ENCODE measurements around the gene STARD4. TPM values are rescaled to one million over a fixed set of nuclear protein-coding genes. Genes with fewer than 3 reads are reported as not detected.

STARD4 gene
- total RNA-seq, 2 experiments from 2014 or later, result 14.9 to 15.2 TPM

DNA sequence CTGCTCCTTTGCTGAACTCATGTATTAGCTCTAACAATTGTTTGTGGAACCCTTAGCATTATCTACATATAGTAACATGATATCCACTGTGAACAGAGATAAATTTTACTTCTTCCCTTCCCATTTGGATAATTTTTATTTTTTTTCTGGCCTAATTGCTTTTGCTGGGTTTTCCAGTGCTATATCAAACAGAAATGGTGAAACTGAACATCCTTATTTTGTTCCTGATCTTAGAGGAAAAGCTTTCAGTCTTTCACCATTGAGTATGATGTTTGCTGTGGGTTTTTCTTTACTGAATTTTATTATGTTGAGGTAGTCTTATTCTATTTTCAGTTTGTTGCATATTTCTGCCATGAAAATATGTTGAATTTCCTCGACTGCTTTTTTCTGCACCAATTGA is 44.8 kb upstream of the STARD4 start:
- no peaks in the 10 kb centered on the region for H3K36me3 Mint-ChIP-seq (ENCODE audit: low read depth)
- H3K9me3 Mint-ChIP-seq, result peaks cover 7% of the 10 kb centered on the region
- peaks cover 4% of the 10 kb centered on the region for H3K27me3 Mint-ChIP-seq
- Histone ChIP-seq H3K27ac (ENCODE audit: low read depth in 1 of 2, low read length in 2 of 2) (no peak overlapping the region), H3K4me3 (ENCODE audit: low read length) (no peak overlapping the region), H3K4me1 (ENCODE audit: insufficient read depth, low read length) (no peaks in the 10 kb centered on the region), H3K27me3 (ENCODE audit: control insufficient read depth in 1 of 2, insufficient read depth in 2 of 2, low read length in 2 of 2) (no peaks in the 10 kb centered on the region), H3K36me3 (ENCODE audit: insufficient read depth, low read length) (no peaks in the 10 kb centered on the region), H3K9me3 (ENCODE audit: control insufficient read depth in 1 of 2, insufficient read depth in 1 of 2, low read length in 2 of 2) (no peaks in the 10 kb centered on the region)
- ChIA-PET CTCF (no interaction called here), POLR2A (no interaction called here)
- ATAC-seq (ENCODE audit: poor library complexity) (no peak), DNase-seq (no peak)
- no peak overlapping the region for H3K4me3 Mint-ChIP-seq
- peaks cover 5% of the 10 kb centered on the region for H3K4me1 Mint-ChIP-seq (ENCODE audit: low read depth)
- no peak overlapping the region for H3K27ac Mint-ChIP-seq
- TF ChIP-seq CTCF (IDR thresholded peaks at IDR 0.05), result no peak
- intact Hi-C loops (cut with DNase I, micrococcal nuclease), result no loop called here

GRCh38 chr5:111556501-111556900 is 44.2 kb upstream of the STARD4 start:
- H3K27ac ChIP-seq (ENCODE audit: low read depth in 1 of 2, low read length in 2 of 2), result no peak overlapping the region
- H3K36me3 ChIP-seq (ENCODE audit: insufficient read depth, low read length), result no peaks in the 10 kb centered on the region
- ATAC-seq (ENCODE audit: poor library complexity) (no peak), DNase-seq (no peak)
- Mint-ChIP-seq H3K9me3 (peaks cover 7% of the 10 kb centered on the region), H3K4me1 (ENCODE audit: low read depth) (peaks cover 11% of the 10 kb centered on the region), H3K27me3 (peaks cover 2% of the 10 kb centered on the region), H3K4me3 (no peak overlapping the region), H3K27ac (no peak overlapping the region), H3K36me3 (ENCODE audit: low read depth) (no peaks in the 10 kb centered on the region)
- intact Hi-C loops (cut with DNase I, micrococcal nuclease), result no loop called here
- ChIA-PET POLR2A (no interaction called here), CTCF (no interaction called here)
- no peak for TF ChIP-seq CTCF (IDR thresholded peaks at IDR 0.05)
- H3K4me1 ChIP-seq (ENCODE audit: insufficient read depth, low read length), result no peaks in the 10 kb centered on the region
- H3K4me3 ChIP-seq (ENCODE audit: low read length), result no peak overlapping the region
- no peaks in the 10 kb centered on the region for H3K9me3 ChIP-seq (ENCODE audit: control insufficient read depth in 1 of 2, insufficient read depth in 1 of 2, low read length in 2 of 2)
- H3K27me3 ChIP-seq (ENCODE audit: control insufficient read depth in 1 of 2, insufficient read depth in 2 of 2, low read length in 2 of 2), result no peaks in the 10 kb centered on the region

DNA sequence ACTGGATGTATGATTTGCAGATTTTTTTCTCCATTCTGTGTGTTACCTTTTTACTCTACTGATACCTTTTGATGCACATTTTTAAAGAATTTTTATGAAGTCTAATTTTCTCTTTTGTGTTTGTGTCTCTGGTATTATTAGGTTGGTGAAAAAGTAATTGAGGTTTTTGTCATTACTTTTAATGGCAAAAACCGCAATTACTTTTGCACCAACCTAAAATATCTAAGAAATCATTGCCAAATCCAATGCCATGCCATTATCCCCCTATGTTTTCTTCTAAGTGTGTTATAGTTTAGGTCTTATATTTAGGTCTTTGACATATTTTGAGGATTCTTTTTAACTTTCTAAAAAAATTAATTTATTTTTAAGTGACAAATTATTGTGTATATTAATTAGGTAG is 43.4 kb upstream of the STARD4 start:
- Histone ChIP-seq H3K27me3 (ENCODE audit: control insufficient read depth in 1 of 2, insufficient read depth in 2 of 2, low read length in 2 of 2) (no peaks in the 10 kb centered on the region), H3K36me3 (ENCODE audit: insufficient read depth, low read length) (no peaks in the 10 kb centered on the region), H3K4me1 (ENCODE audit: insufficient read depth, low read length) (peaks cover 5% of the 10 kb centered on the region), H3K9me3 (ENCODE audit: control insufficient read depth in 1 of 2, insufficient read depth in 1 of 2, low read length in 2 of 2) (no peaks in the 10 kb centered on the region), H3K27ac (ENCODE audit: low read depth in 1 of 2, low read length in 2 of 2) (no peak overlapping the region), H3K4me3 (ENCODE audit: low read length) (no peak overlapping the region)
- no peak for ATAC-seq (ENCODE audit: poor library complexity)
- DNase-seq, result no peak
- no peak for TF ChIP-seq CTCF (IDR thresholded peaks at IDR 0.05)
- H3K9me3 Mint-ChIP-seq, result peaks cover 7% of the 10 kb centered on the region
- no peaks in the 10 kb centered on the region for H3K36me3 Mint-ChIP-seq (ENCODE audit: low read depth)
- ChIA-PET POLR2A (no interaction called here), CTCF (no interaction called here)
- no peak overlapping the region for H3K4me3 Mint-ChIP-seq
- intact Hi-C loops (cut with DNase I, micrococcal nuclease), result no loop called here
- no peak overlapping the region for H3K27ac Mint-ChIP-seq
- peaks cover 18% of the 10 kb centered on the region for H3K4me1 Mint-ChIP-seq (ENCODE audit: low read depth)
- H3K27me3 Mint-ChIP-seq, result no peaks in the 10 kb centered on the region

Measured in CD4-positive, alpha-beta T cell (primary cell).